GM19099 (cell line): ENCODE data around the gene PRR7.

ENCODE experiments used
- POLR2A ChIP-seq: IDR thresholded peaks from 3 replicates; pipeline ENCODE4 v1.6.1; 2011; ENCODE audit warnings: low read depth; ENCODE audit not compliant: insufficient read length; ENCODE audit errors: extremely low read depth

Gene PRR7

DNA sequence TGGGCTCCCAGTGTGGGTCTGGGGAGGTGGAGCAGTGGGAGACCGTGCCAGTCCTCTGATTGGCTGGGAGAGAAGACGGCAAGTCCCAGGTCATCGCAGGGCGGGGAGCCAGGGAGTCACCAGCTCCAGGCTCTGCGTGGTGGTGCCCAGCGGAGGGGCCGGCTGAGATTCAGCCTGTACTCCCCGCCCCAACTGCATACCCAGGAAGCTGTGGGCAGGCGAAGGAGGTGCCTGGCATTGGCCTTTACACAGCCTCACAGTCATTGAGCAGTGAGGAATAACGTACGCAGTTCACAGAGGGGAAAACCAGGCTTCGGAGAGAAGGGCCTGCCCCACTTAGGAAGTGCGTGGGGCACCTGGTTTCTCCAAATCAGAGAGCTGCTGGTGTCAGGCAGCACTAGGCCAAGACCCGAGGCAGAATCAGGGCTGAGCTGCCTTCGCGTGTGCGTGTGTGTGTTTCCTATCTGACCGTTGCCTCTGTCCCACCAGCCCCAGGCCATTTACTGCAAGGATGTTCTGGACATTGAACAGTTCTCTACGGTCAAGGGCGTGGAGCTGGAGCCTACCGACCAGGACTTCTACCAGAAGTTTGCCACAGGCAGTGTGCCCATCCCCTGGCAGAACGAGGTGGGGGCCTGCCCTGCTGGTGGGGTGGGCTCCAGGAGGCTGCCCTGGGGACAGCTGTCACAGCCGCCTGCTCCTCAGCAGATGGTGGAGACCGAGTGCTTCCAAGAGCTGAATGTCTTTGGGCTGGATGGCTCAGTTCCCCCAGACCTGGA lies 6.2 kb upstream of the PRR7 start:
- no peak for TF ChIP-seq POLR2A

GRCh38 chr5:177440990-177441780 lies 5.4 kb upstream of the PRR7 start:
- TF ChIP-seq POLR2A: peak; percentile 19

DNA sequence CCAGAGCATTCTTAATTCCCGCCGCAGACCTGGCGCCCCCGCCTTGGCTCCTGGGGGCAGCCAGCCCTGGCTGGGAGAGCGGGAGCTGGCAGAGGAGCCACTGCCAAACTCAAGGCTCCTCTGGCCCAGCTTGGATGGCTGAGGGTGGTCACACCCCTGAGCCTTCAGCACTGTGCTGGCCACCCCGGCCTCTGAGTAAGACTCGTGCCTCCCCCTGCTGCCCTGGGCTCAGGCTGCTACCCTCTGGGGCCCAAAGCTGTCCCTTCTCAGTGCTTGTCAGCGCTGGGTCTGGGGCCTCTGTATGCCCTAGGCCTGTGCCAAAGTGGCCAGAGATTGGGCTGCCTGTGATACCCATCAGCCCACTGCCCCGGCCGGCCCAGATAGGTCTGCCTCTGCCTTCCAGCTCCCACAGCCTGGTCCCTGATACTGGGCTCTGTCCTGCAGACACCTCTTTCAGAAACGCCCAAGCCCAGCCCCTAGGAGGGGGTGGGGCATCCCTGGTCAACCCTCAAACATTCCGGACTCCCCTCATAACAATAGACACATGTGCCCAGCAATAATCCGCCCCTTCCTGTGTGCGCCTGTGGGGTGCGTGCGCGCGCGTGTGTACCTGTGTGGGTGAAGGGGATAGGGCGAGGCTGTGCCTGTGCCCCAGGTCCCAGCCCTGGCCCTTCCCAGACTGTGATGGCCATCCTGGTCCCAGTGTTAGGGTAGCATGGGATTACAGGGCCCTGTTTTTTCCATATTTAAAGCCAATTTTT lies 4.4 kb upstream of the PRR7 start:
- TF ChIP-seq POLR2A: no peak

DNA sequence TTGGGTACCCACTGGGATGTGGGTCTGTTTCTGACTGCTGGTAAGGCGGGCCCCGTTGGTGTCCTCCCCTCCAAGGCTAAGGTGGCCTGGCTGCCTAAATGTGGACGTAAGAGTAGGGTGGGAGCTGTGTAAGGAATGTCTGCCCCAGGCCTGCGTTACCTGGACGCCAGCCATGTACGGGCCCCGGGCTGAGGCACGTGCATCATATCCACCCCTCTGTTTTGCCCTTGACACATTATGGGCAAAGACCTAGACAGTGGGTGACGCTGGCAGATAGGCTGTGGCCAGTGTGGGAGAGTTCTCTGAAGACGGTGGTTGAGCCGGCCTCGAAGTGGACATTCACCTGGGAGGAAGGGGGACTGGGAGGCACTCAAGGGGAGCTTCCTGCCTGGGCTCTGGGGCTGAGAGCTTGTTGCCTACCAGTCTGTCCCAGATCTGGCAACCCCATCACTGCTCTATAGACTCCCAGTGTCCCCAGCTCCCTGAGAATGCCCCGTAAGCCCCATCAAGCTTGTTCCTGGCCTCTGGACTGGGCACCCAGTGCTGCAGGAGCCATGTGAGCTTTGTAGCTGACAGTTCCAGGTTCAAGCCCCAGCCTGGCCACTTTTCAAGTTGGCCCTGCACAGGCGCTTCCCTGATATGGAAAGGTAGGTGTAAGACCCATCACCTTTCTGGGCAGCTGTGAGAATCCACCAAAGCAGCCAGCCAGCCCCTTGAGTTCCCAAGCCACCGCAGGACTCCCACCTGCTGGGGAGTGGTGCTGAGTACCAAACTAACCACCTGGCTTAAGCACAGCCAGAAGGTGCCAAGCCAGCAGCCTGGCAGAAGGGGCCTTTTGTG lies 3.2 kb upstream of the PRR7 start:
- no peak for TF ChIP-seq POLR2A

DNA sequence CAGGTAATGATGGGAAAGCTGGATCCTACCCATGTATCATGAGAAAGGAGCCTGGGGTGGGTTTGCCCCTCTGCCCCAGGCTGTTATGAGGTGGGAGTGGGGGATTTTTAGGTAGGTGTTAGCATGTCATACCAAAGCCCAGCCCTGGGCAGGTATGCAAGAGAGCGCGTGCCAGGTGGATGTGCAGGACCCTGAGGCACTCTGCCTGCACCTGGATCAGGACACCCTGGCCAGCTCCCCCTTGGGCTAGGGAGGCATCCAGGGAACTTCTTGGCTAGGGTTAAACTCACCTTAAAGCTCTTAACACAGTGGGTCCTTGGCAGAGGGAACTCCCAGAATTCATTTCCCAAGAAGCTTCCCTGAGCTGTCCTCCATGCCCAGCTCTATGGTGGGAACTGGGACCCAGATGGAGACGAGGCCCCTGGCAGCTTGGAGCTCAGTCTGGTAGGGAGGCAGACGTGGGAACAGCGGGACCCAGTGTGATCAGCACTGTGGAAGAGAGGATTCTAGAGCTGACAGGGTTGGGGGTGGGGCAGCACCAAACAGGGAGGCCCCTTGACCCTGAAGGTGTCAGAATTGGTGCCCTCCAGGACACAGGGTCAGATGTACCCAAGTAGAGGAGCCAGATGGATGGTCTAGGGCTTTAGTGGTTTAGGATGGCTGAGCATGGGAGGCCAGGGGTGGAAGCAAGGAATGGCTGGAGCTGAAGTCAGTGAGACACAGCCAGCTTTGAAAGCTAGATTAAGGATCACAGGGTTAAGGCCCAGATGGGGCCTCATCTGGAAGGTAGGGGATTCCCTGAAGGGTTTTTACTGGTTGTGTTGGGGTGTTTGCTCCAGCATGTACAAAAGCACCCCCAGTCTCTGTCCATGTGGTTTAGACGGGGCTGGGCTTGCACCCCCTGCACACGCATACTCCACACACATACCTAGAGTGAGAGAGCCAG lies 2.2 kb upstream of the PRR7 start:
- peak; percentile 10 for TF ChIP-seq POLR2A

- TF ChIP-seq POLR2A: peak; percentile 5
Measured at GRCh38 chr5:177445052-177445916, 1.3 kb upstream of the PRR7 start.

GRCh38 chr5:177445917-177446199 lies 756 bp upstream of the PRR7 start:
- TF ChIP-seq POLR2A: no peak

DNA sequence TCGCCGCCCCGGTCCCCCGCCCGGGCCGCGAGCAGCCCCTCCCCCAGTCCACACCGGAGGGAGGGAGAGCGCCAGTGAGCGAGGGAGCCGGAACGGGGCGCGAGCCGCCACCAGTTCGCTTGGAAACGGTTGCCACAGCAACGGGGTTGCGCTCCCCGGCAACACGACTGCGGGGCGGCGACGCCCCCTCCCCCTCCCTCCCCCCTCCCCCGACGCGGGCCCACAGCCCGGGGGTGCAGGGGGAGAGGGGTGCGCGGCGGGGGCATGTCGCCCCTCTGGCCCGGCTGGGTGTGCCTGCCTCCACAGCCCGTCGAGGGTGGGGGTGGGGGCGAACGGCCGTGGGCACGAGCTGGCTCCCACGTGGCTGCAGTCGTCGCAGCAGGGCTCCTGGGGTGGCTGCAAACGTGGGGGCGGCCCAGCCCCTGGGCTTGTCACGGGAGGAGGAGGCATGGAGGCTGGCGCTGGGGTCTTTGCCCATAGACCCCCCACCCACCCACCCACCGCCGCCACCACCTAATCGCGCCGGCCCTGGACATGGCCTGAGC lies 524 bp downstream of the PRR7 start:
- TF ChIP-seq POLR2A: no peak

GRCh38 chr5:177447611-177448243 lies 1.1 kb downstream of the PRR7 start:
- peak; percentile 30 for TF ChIP-seq POLR2A

DNA sequence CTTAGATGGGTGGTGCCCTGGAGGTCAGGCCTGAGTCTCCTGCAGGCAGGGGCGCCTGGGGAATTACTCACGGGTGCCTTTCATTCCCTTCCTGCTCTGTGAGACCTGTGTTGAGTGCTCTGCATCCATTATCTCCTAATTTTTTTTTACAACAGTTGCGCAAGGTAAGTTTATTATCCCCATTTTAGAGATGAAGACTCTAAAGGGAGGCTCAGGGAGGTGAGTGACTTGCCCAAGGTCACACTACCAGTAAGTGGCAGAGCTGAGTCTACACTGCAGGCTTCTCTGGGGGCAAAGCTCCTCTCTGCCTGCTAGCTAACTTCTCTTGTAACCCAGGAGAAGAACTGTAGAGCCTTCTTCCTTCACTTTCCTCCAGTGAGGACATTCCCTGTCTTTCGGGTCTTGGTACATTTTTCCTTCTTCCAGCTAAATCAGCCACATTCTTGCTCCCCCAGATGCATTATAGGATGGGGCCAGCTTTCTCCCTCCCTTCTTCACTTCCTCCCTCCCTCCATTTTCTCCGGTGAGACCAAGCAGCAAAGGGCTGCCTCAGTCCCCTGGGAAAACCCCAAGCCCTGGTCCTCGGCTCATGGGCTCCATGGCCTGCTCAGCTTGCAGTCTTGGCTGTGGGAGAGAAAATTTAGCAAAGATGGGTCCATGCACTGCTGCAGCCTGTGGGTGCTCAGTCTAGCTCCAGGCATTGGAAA lies 1.8 kb downstream of the PRR7 start:
- TF ChIP-seq POLR2A: no peak

DNA sequence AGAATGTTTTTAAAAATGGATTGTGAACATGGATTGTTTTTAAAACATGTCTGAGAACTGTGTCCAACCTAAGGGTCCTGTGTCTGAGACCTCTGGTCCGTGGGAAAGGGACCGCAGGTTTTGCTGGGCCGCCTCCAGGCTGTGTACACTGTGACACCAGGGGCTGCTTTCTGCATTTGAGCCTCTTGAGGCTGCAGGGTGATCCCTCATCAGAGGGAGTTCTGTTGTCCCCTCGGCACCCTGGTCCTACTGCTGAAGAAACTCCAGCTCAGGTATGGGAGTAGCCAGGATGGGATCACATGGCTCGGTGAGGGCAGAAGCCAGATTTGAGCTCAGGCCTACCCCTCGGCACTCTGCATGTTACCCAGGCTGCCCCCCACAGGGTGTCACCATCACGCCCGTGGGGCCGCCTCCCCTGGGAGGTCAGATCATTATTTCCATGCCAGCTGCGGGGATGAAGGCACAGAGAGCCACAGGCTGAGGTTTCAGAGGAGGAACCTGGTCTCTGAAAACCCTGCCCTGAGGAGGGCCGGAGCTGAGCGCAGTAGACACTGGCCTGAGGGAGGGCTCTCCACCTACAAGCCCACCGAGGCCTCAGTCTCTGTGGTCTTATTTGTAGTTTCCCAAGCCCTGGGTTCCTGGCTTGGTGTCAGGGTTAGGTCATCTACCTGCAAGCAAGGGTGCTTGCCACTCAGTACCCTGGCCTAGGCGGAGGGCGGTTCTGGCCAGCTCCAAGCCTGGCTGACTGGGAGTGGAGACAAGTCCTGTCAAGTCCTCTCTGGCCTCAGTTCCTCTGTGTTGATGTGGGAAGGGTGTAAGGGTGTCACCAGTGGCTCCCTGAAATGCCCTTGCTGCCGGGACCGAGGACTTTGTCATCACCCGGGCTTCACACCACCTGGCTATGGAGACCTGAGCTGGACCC lies 2.8 kb downstream of the PRR7 start:
- TF ChIP-seq POLR2A: no peak
